Measurements from ENCODE around the gene THSD7A.

DNA sequence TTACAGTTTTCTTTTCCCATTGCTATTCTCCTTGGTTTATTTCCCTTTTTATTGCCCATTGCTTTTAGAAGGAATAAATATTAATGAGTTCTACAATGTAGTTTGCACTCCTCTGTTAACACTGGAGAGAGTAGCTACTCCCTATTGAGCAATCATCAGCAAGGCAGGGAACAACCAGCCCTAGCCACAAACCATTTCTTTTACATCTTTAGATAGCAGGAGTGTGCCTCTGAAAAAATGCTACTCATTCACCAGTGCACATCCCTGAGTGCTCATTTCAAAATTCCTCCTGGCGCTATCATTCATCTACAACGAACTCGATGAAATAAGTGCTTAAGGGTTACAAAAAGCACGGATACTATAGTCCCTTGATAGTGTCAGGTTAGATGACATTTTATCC, 252.9 kb downstream of the THSD7A start:
- TF ChIP-seq, protein P1, sequence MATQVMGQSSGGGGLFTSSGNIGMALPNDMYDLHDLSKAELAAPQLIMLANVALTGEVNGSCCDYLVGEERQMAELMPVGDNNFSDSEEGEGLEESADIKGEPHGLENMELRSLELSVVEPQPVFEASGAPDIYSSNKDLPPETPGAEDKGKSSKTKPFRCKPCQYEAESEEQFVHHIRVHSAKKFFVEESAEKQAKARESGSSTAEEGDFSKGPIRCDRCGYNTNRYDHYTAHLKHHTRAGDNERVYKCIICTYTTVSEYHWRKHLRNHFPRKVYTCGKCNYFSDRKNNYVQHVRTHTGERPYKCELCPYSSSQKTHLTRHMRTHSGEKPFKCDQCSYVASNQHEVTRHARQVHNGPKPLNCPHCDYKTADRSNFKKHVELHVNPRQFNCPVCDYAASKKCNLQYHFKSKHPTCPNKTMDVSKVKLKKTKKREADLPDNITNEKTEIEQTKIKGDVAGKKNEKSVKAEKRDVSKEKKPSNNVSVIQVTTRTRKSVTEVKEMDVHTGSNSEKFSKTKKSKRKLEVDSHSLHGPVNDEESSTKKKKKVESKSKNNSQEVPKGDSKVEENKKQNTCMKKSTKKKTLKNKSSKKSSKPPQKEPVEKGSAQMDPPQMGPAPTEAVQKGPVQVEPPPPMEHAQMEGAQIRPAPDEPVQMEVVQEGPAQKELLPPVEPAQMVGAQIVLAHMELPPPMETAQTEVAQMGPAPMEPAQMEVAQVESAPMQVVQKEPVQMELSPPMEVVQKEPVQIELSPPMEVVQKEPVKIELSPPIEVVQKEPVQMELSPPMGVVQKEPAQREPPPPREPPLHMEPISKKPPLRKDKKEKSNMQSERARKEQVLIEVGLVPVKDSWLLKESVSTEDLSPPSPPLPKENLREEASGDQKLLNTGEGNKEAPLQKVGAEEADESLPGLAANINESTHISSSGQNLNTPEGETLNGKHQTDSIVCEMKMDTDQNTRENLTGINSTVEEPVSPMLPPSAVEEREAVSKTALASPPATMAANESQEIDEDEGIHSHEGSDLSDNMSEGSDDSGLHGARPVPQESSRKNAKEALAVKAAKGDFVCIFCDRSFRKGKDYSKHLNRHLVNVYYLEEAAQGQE (IDR thresholded peaks at IDR 0.05; ENCODE audit: insufficient read depth in 1 of 2, low read depth in 2 of 2, low read length in 2 of 2), result no peak
- TF ChIP-seq SIN3A (IDR thresholded peaks at IDR 0.05; ENCODE audit: borderline replicate concordance, insufficient read depth, low read length), result no peak
- TF ChIP-seq POLR2AphosphoS5 (IDR thresholded peaks at IDR 0.05; ENCODE audit: low read depth, low read length), result no peak
- TF ChIP-seq TAF1 (IDR thresholded peaks at IDR 0.05; ENCODE audit: borderline replicate concordance, insufficient read depth, low read length), result no peak
